Measurements from ENCODE around the gene PTPRG.

Gene PTPRG

GRCh38 chr3:62229908-62230307 is 668.5 kb downstream of the PTPRG start:
- Histone ChIP-seq H3K27ac (no peak overlapping the region), H3K4me2 (no peak overlapping the region), H3K9ac (no peak overlapping the region), H3K36me3 (peaks cover 0 to 18% (median 0%) of the 10 kb centered on the region in 11 experiments; a peak in 5 of 22 replicates), H3K4me3 (no peak overlapping the region), H3K9me3 (replicated peaks in 1 of 11) (no peaks in the 10 kb centered on the region), H4K20me1 (0 out of 22 replicates have a peak, but pooled peaks cover 0 to 2% (median 0%) of the 10 kb centered on the region in 11 experiments), H3K27me3 (no peaks in the 10 kb centered on the region), H3K4me1 (peaks cover 0 to 19% (median 15%) of the 10 kb centered on the region in 10 experiments; a peak in 14 of 20 replicates)
- TF ChIP-seq Cebpa-rat (IDR thresholded peaks at IDR 0.05), result no peak

GRCh38 chr3:62233065-62233464 is 671.7 kb downstream of the PTPRG start:
- Histone ChIP-seq H3K4me2 (peak overlapping the region in 8 of 11 experiments; percentile 10 to 62 (median 38); a peak in 15 of 22 replicates), H4K20me1 (0 out of 22 replicates have a peak, but pooled peaks cover 0 to under 1% (median 0%) of the 10 kb centered on the region in 11 experiments), H3K4me1 (peaks cover 17 to 45% (median 32%) of the 10 kb centered on the region in 10 experiments), H3K9ac (no peak overlapping the region), H3K27ac (no peak overlapping the region), H3K4me3 (no peak overlapping the region), H3K9me3 (replicated peaks in 1 of 11) (no peaks in the 10 kb centered on the region), H3K36me3 (peaks cover 0 to 7% (median 0%) of the 10 kb centered on the region in 11 experiments; a peak in 3 of 22 replicates), H3K27me3 (no peaks in the 10 kb centered on the region)
- no peak for TF ChIP-seq Cebpa-rat (IDR thresholded peaks at IDR 0.05)

- no peak for TF ChIP-seq Cebpa-rat (IDR thresholded peaks at IDR 0.05)
- Histone ChIP-seq H4K20me1 (no peaks in the 10 kb centered on the region; a peak in 1 of 22 replicates), H3K4me1 (peaks cover 25 to 61% (median 41%) of the 10 kb centered on the region in 10 experiments), H3K4me2 (peak overlapping the region in 2 of 11 experiments; percentile 58 to 74; a peak in 2 of 22 replicates), H3K4me3 (no peak overlapping the region), H3K36me3 (no peaks in the 10 kb centered on the region; a peak in 1 of 22 replicates), H3K9me3 (replicated peaks in 1 of 11) (no peaks in the 10 kb centered on the region), H3K27me3 (no peaks in the 10 kb centered on the region), H3K27ac (no peak overlapping the region), H3K9ac (no peak overlapping the region)
Observed at GRCh38 chr3:62236016-62236415, 674.6 kb downstream of the PTPRG start.

- H3K4me1 ChIP-seq, result peaks cover 25 to 58% (median 41%) of the 10 kb centered on the region in 10 experiments
- H3K36me3 ChIP-seq, result no peaks in the 10 kb centered on the region; a peak in 1 of 22 replicates
- no peaks in the 10 kb centered on the region for H3K9me3 ChIP-seq (replicated peaks in 1 of 11)
- H4K20me1 ChIP-seq, result no peaks in the 10 kb centered on the region; a peak in 1 of 22 replicates
- TF ChIP-seq Cebpa-rat (IDR thresholded peaks at IDR 0.05), result no peak
- H3K4me3 ChIP-seq, result peak overlapping the region in 8 of 10 experiments; percentile 5 to 38 (median 30); a peak in 7 of 20 replicates
- no peak overlapping the region for H3K9ac ChIP-seq
- H3K27ac ChIP-seq, result peak overlapping the region in 2 of 11 experiments; percentile 7 to 22; a peak in 4 of 22 replicates
- H3K27me3 ChIP-seq, result no peaks in the 10 kb centered on the region
- H3K4me2 ChIP-seq, result peak overlapping the region; percentile 57 to 80 (median 70)
Observed at GRCh38 chr3:62237286-62237948, 676.0 kb downstream of the PTPRG start.

GRCh38 chr3:62238003-62238402 is 676.6 kb downstream of the PTPRG start:
- Histone ChIP-seq H3K4me2 (peak overlapping the region; percentile 57 to 80 (median 70)), H4K20me1 (no peaks in the 10 kb centered on the region; a peak in 1 of 22 replicates), H3K27me3 (no peaks in the 10 kb centered on the region), H3K36me3 (peaks cover 0 to 4% (median 0%) of the 10 kb centered on the region in 11 experiments; a peak in 1 of 22 replicates), H3K27ac (peak overlapping the region in 2 of 11 experiments; percentile 7 to 22; a peak in 3 of 22 replicates), H3K9me3 (replicated peaks in 1 of 11) (no peaks in the 10 kb centered on the region), H3K9ac (no peak overlapping the region), H3K4me3 (peak overlapping the region in 8 of 10 experiments; percentile 5 to 38 (median 30); a peak in 7 of 20 replicates), H3K4me1 (peaks cover 23 to 52% (median 35%) of the 10 kb centered on the region in 10 experiments)
- no peak for TF ChIP-seq Cebpa-rat (IDR thresholded peaks at IDR 0.05)

- no peaks in the 10 kb centered on the region for H3K27me3 ChIP-seq
- no peak for TF ChIP-seq Cebpa-rat (IDR thresholded peaks at IDR 0.05)
- no peaks in the 10 kb centered on the region; a peak in 1 of 22 replicates for H4K20me1 ChIP-seq
- no peaks in the 10 kb centered on the region for H3K9me3 ChIP-seq (replicated peaks in 1 of 11)
- peak overlapping the region in 1 of 11 experiments; percentile 22; a peak in 1 of 22 replicates for H3K27ac ChIP-seq
- H3K4me2 ChIP-seq, result peak overlapping the region; percentile 57 to 80 (median 70)
- peak overlapping the region in 6 of 10 experiments; percentile 5 to 38 (median 31); a peak in 4 of 20 replicates for H3K4me3 ChIP-seq
- peaks cover 19 to 48% (median 31%) of the 10 kb centered on the region in 10 experiments for H3K4me1 ChIP-seq
- H3K9ac ChIP-seq, result no peak overlapping the region
- 0 out of 22 replicates have a peak, but pooled peaks cover 0 to 4% (median 0%) of the 10 kb centered on the region in 11 experiments for H3K36me3 ChIP-seq
Observed at GRCh38 chr3:62238431-62238830, 677.1 kb downstream of the PTPRG start.

GRCh38 chr3:62241279-62241678 is 679.9 kb downstream of the PTPRG start:
- Histone ChIP-seq H3K27ac (no peak overlapping the region), H3K4me2 (no peak overlapping the region), H3K9me3 (replicated peaks in 1 of 11) (no peaks in the 10 kb centered on the region), H3K27me3 (no peaks in the 10 kb centered on the region), H4K20me1 (no peaks in the 10 kb centered on the region; a peak in 1 of 22 replicates), H3K4me1 (peaks cover 16 to 36% (median 27%) of the 10 kb centered on the region in 10 experiments), H3K4me3 (no peak overlapping the region), H3K9ac (no peak overlapping the region), H3K36me3 (peaks cover 0 to 22% (median 0%) of the 10 kb centered on the region in 11 experiments; a peak in 4 of 22 replicates)
- TF ChIP-seq Cebpa-rat (IDR thresholded peaks at IDR 0.05), result no peak

GRCh38 chr3:62242831-62243509 is 681.6 kb downstream of the PTPRG start:
- Histone ChIP-seq H3K4me1 (peaks cover 8 to 27% (median 11%) of the 10 kb centered on the region in 10 experiments), H3K4me2 (no peak overlapping the region), H3K4me3 (no peak overlapping the region), H3K27me3 (no peaks in the 10 kb centered on the region), H3K36me3 (peaks cover 0 to 23% (median 0%) of the 10 kb centered on the region in 11 experiments; a peak in 4 of 22 replicates), H3K27ac (no peak overlapping the region), H3K9ac (no peak overlapping the region), H4K20me1 (no peaks in the 10 kb centered on the region; a peak in 1 of 22 replicates), H3K9me3 (replicated peaks in 1 of 11) (no peaks in the 10 kb centered on the region)
- no peak for TF ChIP-seq Cebpa-rat (IDR thresholded peaks at IDR 0.05)

- Histone ChIP-seq H4K20me1 (no peaks in the 10 kb centered on the region), H3K4me1 (peaks cover 0 to 17% (median 0%) of the 10 kb centered on the region in 10 experiments; a peak in 2 of 20 replicates), H3K27me3 (no peaks in the 10 kb centered on the region), H3K9ac (no peak overlapping the region), H3K27ac (no peak overlapping the region), H3K9me3 (replicated peaks in 1 of 11) (no peaks in the 10 kb centered on the region), H3K4me3 (no peak overlapping the region), H3K4me2 (no peak overlapping the region), H3K36me3 (peaks cover 0 to 27% (median 0%) of the 10 kb centered on the region in 11 experiments; a peak in 4 of 22 replicates)
- no peak for TF ChIP-seq Cebpa-rat (IDR thresholded peaks at IDR 0.05)
Observed at GRCh38 chr3:62246094-62246493, 684.7 kb downstream of the PTPRG start.

Data from BLaER1 treated with 17β-estradiol and CSF1 and Interleukin-3, amounts not matched to agents 10 nM and 100 nM (cell line).